T-helper 17 cell (primary cell): ENCODE measurements around the gene SCN4B. TPM values are rescaled to one million over a fixed set of nuclear protein-coding genes. Genes with fewer than 3 reads are reported as not detected.

Source experiments
- ATAC-seq: fragments of 150-1000 bp; cut with Tn5 transposase; 2 replicates; pipeline ENCODE4 v1.10.0; 2021; ENCODE audit warnings: mild to moderate bottlenecking, moderate library complexity
- DNase-seq, 3 donors: peaks; one replicate each; pipeline versions ENCODE4 v3.0.0 to v3.0.0-alpha.2; 2020 to 2021
- H3K9me3 ChIP-seq: one replicate; pipeline ENCODE4 v1.7.0; 2013; ENCODE audit warnings: low read length, mild to moderate bottlenecking; ENCODE audit not compliant: control insufficient read depth, poor library complexity, severe bottlenecking
- H3K27ac Mint-ChIP-seq: one replicate; pipeline ENCODE4 v1.8.0; 2022; ENCODE audit warnings: mild to moderate bottlenecking, moderate library complexity, mixed read lengths
- H3K27me3 Mint-ChIP-seq: one replicate; pipeline ENCODE4 v1.8.0; 2022; ENCODE audit warnings: mixed read lengths
- H3K36me3 Mint-ChIP-seq: one replicate; pipeline ENCODE4 v1.8.0; 2022; ENCODE audit warnings: low read depth, mixed read lengths
- H3K4me1 Mint-ChIP-seq: one replicate; pipeline ENCODE4 v1.8.0; 2022; ENCODE audit warnings: mild to moderate bottlenecking, mixed read lengths
- H3K4me3 Mint-ChIP-seq: one replicate; pipeline ENCODE4 v1.8.0; 2022; ENCODE audit warnings: mild to moderate bottlenecking, moderate library complexity, mixed read lengths
- total RNA-seq, 4 donors: library from RNA in 2 of 4; stranded (reverse) in 2 of 4; gene quantifications; one replicate each; pipeline ENCODE4 v1.2.3 and lab custom pipeline; 2022 to 2026

SCN4B gene
- total RNA-seq, 2 donors from 2014 or later, result not detected

DNA sequence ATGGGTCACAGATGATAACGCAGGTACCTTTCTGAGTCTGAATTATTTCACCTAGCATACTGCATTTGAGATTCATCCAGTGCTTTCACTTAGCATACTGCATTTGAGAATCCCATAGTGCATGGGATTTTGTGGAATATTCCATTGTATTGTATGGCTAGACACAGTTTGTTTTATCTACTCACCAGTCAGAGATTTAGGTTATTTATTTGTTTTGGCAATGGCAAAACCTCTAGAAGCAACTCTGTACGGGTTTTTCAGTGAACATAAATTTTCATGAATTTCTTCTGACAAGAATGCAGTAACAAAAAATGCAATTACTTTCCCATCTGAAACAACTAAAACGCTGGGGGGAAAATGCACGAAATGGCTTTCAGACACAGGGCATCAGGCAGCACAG is 24.3 kb downstream of the SCN4B start:
- ATAC-seq (no peak), DNase-seq (no peak)
- Mint-ChIP-seq H3K36me3 (no peaks in the 10 kb centered on the region), H3K4me1 (no peaks in the 10 kb centered on the region), H3K4me3 (no peak overlapping the region), H3K27ac (no peak overlapping the region), H3K27me3 (peaks cover 22% of the 10 kb centered on the region)
- no peaks in the 10 kb centered on the region for H3K9me3 ChIP-seq

DNA sequence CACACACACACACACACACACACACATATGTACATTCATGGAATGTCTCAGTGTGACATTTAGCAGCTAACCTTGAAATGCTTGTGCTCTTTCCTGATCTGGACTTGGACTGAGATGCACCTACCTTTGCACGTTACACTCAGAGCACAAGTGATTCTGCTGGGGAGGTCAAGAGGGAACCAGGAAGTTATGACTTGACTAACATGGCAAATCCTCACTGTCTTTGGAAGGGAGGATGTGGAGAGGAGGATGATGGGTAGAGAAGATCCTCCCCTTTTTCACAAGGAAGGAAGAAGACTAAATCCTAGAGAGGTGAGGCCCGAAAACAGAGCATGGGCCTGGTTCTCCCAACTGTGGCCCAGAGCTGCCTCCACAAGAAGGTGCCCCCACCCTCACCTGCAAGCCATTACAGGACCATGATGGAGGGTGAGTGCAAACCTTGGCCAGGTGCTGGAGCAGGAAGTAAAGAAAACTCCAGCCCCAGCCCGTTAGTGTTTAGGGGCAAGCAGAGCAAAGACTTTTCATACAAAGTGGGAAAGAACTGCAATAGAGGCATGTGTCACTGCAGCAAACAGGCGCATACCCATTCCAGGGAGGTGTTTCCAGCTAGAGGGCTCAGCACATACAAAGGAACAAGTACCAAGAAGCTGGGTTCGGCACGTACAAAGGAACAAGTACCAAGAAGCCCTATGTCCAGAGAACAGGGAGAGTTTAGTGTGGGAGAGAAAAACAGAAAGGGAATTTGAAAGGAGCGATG is 26.4 kb downstream of the SCN4B start:
- no peaks in the 10 kb centered on the region for H3K9me3 ChIP-seq
- Mint-ChIP-seq H3K36me3 (no peaks in the 10 kb centered on the region), H3K27ac (no peak overlapping the region), H3K4me3 (no peak overlapping the region), H3K27me3 (peaks cover 17% of the 10 kb centered on the region), H3K4me1 (peaks cover 3% of the 10 kb centered on the region)
- no peak for ATAC-seq
- DNase-seq, result no peak

DNA sequence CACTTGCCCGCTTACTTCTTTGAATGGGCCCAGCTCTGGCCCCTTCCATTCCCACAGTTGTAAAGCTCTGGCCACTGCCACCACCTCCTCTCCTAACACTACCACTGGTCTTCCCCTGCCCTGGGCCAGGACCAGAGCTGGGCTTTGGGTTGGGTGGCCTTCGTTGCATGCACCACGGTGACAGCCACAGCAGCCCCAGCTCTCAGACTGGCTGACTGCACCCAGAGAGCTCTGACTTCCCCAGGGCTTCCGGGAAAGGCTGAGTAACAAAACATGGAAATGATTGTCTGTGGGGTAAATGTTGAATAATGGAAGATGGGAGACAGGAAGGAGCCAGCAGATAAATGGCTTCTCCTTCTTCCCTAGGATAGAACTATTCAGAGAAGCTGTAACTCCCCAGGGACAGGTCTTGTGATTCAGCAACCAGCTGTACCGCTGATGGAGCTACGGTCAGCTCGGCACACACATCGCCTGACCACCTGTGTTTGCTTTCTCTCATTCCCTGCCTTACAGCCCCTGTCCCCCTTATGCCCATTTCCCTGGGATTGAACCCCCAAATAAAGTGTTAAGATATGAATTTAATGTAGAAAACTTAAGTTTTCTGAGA is 27.6 kb downstream of the SCN4B start:
- Mint-ChIP-seq H3K27me3 (peaks cover 16% of the 10 kb centered on the region), H3K36me3 (peaks cover 3% of the 10 kb centered on the region), H3K4me3 (no peak overlapping the region), H3K27ac (no peak overlapping the region), H3K4me1 (peaks cover 3% of the 10 kb centered on the region)
- ATAC-seq, result no peak
- H3K9me3 ChIP-seq, result no peaks in the 10 kb centered on the region
- no peak for DNase-seq

DNA sequence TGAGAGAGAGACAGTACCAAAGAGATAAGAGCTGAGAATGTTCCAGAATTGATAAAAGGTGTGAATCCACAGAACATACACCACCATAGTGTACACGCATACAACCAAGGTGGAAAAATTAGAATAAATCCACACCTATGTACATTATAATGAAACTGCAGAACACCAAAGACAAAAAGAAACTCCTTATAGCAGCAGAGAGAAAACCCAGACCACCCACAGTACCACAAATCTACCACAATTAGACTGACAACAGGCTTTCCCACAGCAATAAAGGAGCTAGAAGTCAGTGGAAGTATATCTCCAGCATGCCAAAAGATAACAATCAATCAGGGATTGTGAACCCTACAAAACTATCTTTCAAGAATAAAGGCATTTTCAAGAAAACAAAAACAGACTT is 31.8 kb downstream of the SCN4B start:
- ATAC-seq (no peak), DNase-seq (no peak)
- peaks cover 7% of the 10 kb centered on the region for H3K4me1 Mint-ChIP-seq
- H3K36me3 Mint-ChIP-seq, result peaks cover 4% of the 10 kb centered on the region
- no peak overlapping the region for H3K4me3 Mint-ChIP-seq
- no peak overlapping the region for H3K27ac Mint-ChIP-seq
- peaks cover 17% of the 10 kb centered on the region for H3K27me3 Mint-ChIP-seq
- H3K9me3 ChIP-seq, result no peaks in the 10 kb centered on the region

DNA sequence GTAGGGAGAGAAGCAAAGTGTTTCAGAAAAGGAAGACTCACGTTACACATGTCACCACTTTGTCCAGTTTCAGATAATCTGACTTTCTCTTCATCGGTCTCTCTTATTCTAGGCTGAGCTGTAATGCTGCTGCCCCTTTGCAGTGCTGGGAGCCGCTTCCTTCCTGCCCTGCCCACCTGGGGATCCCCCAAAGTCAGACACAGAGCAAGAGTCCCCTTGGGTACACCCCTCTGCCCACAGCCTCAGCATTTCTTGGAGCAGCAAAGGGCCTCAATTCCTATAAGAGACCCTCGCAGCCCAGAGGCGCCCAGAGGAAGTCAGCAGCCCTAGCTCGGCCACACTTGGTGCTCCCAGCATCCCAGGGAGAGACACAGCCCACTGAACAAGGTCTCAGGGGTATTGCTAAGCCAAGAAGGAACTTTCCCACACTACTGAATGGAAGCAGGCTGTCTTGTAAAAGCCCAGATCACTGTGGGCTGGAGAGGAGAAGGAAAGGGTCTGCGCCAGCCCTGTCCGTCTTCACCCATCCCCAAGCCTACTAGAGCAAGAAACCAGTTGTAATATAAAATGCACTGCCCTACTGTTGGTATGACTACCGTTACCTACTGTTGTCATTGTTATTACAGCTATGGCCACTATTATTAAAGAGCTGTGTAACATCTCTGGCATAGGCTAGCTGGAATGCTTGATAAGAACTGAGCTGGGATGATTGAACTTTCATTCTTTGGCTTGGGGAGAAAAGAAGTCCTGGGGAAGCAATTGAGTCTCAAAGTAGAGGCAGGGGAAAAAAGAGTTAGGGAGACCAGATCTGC is 34.6 kb downstream of the SCN4B start:
- peaks cover 24% of the 10 kb centered on the region for H3K4me1 Mint-ChIP-seq
- no peak for DNase-seq
- peaks cover 33% of the 10 kb centered on the region for H3K27me3 Mint-ChIP-seq
- peak; percentile 58 for ATAC-seq
- H3K36me3 Mint-ChIP-seq, result peaks cover 7% of the 10 kb centered on the region
- H3K9me3 ChIP-seq, result no peaks in the 10 kb centered on the region
- no peak overlapping the region for H3K4me3 Mint-ChIP-seq
- H3K27ac Mint-ChIP-seq, result peak overlapping the region; percentile 27

DNA sequence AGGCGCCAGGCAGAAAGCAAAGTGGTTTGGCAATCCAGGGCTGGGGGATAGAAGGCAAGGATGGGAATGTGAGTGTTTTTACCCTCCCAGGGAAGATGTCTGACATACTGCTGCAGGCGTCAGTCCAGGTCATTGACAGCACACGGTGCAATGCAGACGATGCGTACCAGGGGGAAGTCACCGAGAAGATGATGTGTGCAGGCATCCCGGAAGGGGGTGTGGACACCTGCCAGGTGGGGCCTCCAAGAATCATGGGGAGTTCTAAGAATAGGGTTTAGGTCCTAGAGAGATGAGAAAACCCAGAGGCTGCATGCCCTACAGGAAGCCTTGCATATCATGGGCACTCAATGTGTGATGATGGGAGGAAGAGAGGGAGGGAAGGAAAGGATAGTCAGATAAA is 37.6 kb downstream of the SCN4B start:
- Mint-ChIP-seq H3K27ac (peak overlapping the region; percentile 46), H3K4me3 (no peak overlapping the region), H3K36me3 (peaks cover 5% of the 10 kb centered on the region), H3K4me1 (peaks cover 22% of the 10 kb centered on the region), H3K27me3 (peaks cover 42% of the 10 kb centered on the region)
- no peaks in the 10 kb centered on the region for H3K9me3 ChIP-seq
- ATAC-seq (peak; percentile 57), DNase-seq (no peak)

DNA sequence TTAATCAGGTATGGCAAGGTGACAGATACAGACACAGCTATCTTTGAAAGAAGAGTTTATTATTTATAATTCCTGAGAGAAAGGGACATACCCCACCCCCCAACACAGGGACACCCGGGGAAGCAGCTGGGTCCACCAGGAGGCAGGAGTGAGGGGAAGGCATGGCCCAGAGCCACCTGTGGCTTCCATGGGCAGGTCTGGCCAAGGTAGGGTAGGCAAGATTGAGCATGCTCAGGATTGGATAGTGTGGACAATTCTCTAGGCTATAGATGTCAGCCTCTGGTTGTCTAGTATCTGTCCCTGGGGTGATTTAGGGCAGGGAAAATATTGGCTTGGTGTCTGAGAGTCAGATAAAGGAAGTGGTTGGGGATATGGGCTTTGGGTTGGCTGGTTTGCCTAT is 38.4 kb downstream of the SCN4B start:
- H3K4me3 Mint-ChIP-seq, result no peak overlapping the region
- peaks cover 5% of the 10 kb centered on the region for H3K36me3 Mint-ChIP-seq
- H3K27ac Mint-ChIP-seq, result no peak overlapping the region
- ATAC-seq, result no peak
- peaks cover 22% of the 10 kb centered on the region for H3K4me1 Mint-ChIP-seq
- no peaks in the 10 kb centered on the region for H3K9me3 ChIP-seq
- H3K27me3 Mint-ChIP-seq, result peaks cover 42% of the 10 kb centered on the region
- no peak for DNase-seq

DNA sequence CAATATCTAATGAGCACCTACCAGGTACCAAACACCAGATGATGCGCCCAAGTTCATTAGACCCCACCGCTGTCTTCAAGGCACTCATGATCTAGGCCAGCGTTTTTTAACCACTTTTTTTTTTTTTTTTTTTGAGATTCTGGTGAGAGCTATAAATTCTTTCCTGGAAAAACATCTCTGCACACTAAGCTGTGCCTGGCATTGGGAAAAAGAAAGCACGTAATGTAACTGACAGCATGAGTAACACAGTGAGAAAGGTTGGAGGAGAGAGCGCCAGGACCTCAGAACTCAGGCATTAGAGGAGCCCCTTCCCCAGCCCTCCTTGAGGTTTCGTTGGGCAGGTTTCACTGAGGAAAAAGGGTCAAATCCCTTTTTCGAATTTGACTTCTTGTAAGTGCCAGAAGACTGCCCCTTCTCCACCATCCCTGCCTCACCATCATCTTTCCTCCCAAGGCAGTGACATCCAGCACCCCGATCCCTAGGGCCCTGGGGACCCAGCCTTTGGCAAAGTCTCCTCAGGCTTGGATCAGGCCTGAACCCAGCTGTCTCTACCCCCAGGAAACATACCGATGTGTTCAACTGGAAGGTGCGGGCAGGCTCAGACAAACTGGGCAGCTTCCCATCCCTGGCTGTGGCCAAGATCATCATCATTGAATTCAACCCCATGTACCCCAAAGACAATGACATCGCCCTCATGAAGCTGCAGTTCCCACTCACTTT is 39.8 kb downstream of the SCN4B start:
- ATAC-seq (no peak), DNase-seq (no peak)
- peaks cover 30% of the 10 kb centered on the region for H3K27me3 Mint-ChIP-seq
- H3K4me3 Mint-ChIP-seq, result no peak overlapping the region
- H3K4me1 Mint-ChIP-seq, result peaks cover 20% of the 10 kb centered on the region
- H3K36me3 Mint-ChIP-seq, result peaks cover 3% of the 10 kb centered on the region
- H3K27ac Mint-ChIP-seq, result no peak overlapping the region
- H3K9me3 ChIP-seq, result no peaks in the 10 kb centered on the region

DNA sequence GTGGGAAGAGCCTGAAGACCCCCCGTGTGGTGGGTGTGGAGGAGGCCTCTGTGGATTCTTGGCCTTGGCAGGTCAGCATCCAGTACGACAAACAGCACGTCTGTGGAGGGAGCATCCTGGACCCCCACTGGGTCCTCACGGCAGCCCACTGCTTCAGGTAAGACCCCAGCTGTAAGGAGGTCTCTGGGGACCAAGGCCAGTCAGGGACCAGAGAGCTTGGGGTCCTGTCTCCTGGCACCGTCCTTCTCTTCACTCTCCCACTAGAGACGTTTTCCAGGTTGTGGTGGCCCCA is 40.9 kb downstream of the SCN4B start:
- Mint-ChIP-seq H3K4me3 (no peak overlapping the region), H3K4me1 (peaks cover 17% of the 10 kb centered on the region), H3K27ac (no peak overlapping the region), H3K27me3 (peaks cover 26% of the 10 kb centered on the region), H3K36me3 (peaks cover 3% of the 10 kb centered on the region)
- no peak for ATAC-seq
- DNase-seq, result no peak
- H3K9me3 ChIP-seq, result no peaks in the 10 kb centered on the region

DNA sequence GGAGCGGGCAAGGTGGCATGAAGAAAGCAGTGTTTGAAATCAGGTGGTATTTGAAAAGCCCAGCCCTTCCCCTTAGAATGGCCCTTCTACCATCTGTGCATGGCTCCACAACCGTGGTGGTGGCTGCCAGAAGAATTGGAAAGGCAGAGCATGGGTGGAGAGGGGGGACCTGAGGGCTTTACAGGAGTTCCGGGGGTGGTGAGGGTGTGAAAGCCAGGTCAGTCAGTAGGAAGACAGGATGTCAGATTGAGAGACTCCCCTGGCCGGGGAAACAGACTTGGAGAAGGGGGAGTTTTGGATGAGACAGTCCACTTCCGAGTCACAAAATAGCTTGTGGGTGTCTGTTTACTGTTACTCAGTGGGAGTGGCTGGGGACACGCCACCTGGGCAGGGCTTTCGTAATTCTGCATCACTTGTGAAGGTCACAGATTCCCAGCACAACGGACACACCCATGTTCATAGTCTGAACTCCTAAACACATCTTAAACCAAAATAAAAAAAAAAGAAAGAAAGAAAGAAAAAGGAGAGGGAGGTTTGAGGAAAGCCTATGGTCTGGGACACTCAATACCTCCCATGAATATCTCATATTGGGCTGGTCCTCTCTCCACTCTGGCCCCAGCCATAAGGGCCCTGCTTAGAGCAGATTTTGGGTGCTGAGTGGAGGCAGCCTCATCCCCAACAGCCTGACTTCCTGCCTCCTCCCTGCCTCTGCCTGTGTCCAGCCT is 41.4 kb downstream of the SCN4B start:
- peaks cover 26% of the 10 kb centered on the region for H3K27me3 Mint-ChIP-seq

DNA sequence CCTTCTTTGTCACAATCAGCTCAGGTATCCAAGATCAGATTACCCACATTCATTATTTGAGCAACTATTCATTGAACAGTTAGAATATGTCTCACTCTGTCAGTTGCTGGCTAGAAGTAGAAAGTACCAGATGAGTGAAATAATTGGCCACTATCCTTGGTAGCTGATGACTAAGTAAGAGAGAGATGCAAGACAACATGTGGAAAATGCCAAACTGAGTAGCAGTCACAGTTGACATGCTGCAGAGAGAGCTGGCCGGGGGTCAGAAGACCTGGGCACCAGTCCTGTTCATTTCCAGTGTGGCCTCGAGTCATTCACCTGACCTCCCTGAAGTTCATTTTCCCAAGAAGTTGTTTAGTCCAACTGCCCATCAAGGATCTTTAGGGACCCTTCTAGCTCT is 43.4 kb downstream of the SCN4B start:
- no peaks in the 10 kb centered on the region for H3K9me3 ChIP-seq
- DNase-seq, result no peak
- no peak overlapping the region for H3K27ac Mint-ChIP-seq
- peaks cover 12% of the 10 kb centered on the region for H3K4me1 Mint-ChIP-seq
- peaks cover 30% of the 10 kb centered on the region for H3K27me3 Mint-ChIP-seq
- H3K4me3 Mint-ChIP-seq, result no peak overlapping the region
- ATAC-seq, result no peak
- peaks cover 3% of the 10 kb centered on the region for H3K36me3 Mint-ChIP-seq

More for the DNA sequence above, 41.4 kb downstream of the SCN4B start:
- Mint-ChIP-seq H3K36me3 (peaks cover 3% of the 10 kb centered on the region), H3K4me1 (peaks cover 17% of the 10 kb centered on the region), H3K27ac (no peak overlapping the region), H3K4me3 (no peak overlapping the region)
- DNase-seq (no peak), ATAC-seq (no peak)
- H3K9me3 ChIP-seq, result no peaks in the 10 kb centered on the region

DNA sequence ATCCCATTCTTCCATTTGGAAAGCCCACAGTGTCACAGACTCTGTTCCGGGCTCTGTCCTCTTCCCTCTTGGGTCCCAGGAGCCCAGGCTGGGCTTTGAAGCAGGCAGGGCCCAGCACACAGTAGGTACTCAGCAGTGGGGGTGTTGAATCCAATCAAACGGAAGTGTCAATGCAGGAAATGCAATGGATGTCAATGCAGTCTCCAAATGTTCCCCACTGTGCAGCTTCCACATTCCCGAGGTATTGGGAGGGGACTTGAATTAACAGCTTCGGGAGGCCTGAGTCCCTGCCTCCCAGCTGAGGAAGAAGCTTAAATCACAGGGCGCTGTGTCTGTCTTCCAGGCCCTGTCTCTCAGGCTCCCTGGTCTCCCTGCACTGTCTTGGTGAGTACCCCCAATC is 44.1 kb downstream of the SCN4B start:
- H3K27me3 Mint-ChIP-seq, result peaks cover 24% of the 10 kb centered on the region
- H3K4me1 Mint-ChIP-seq, result peaks cover 8% of the 10 kb centered on the region

More for the DNA sequence above, 44.1 kb downstream of the SCN4B start:
- DNase-seq (no peak), ATAC-seq (no peak)
- peaks cover 3% of the 10 kb centered on the region for H3K36me3 Mint-ChIP-seq
- H3K9me3 ChIP-seq, result no peaks in the 10 kb centered on the region
- H3K27ac Mint-ChIP-seq, result no peak overlapping the region
- no peak overlapping the region for H3K4me3 Mint-ChIP-seq
